ENCODE results near the gene TTC27.

DNA sequence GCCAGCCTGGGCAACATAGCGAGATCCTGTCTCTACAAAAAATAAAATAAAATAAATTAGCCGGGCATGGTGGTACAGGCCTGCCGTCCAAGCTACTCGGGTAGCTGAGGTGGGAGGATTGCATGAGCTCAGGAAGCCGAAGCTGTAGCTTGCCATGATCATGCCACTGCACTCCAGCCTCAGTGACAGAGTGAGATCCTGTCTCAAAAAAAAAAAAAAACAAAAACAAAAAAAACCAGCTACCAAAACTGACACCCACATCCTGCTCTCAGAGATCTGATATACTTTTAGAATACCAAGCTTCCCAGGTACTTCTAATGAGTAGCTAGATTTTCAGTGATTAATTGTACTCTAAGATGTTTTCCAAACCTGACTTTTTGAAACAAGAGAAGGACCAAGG is 74.0 kb downstream of the TTC27 start:
- TF ChIP-seq, protein P1, sequence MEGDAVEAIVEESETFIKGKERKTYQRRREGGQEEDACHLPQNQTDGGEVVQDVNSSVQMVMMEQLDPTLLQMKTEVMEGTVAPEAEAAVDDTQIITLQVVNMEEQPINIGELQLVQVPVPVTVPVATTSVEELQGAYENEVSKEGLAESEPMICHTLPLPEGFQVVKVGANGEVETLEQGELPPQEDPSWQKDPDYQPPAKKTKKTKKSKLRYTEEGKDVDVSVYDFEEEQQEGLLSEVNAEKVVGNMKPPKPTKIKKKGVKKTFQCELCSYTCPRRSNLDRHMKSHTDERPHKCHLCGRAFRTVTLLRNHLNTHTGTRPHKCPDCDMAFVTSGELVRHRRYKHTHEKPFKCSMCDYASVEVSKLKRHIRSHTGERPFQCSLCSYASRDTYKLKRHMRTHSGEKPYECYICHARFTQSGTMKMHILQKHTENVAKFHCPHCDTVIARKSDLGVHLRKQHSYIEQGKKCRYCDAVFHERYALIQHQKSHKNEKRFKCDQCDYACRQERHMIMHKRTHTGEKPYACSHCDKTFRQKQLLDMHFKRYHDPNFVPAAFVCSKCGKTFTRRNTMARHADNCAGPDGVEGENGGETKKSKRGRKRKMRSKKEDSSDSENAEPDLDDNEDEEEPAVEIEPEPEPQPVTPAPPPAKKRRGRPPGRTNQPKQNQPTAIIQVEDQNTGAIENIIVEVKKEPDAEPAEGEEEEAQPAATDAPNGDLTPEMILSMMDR (IDR thresholded peaks at IDR 0.05): no peak
- TF ChIP-seq ZFX (IDR thresholded peaks at IDR 0.05; ENCODE audit: borderline replicate concordance): no peak

Measured in 22Rv1 (cell line).